ENCODE results near the gene GLYR1. TPM values are rescaled to one million over a fixed set of nuclear protein-coding genes. Genes with fewer than 3 reads are reported as not detected.

The GLYR1 gene
- total and polyA plus RNA-seq, 2 of the 4 experiments (the other 2 are of a cell fraction): 26.0 to 54.2 TPM

DNA sequence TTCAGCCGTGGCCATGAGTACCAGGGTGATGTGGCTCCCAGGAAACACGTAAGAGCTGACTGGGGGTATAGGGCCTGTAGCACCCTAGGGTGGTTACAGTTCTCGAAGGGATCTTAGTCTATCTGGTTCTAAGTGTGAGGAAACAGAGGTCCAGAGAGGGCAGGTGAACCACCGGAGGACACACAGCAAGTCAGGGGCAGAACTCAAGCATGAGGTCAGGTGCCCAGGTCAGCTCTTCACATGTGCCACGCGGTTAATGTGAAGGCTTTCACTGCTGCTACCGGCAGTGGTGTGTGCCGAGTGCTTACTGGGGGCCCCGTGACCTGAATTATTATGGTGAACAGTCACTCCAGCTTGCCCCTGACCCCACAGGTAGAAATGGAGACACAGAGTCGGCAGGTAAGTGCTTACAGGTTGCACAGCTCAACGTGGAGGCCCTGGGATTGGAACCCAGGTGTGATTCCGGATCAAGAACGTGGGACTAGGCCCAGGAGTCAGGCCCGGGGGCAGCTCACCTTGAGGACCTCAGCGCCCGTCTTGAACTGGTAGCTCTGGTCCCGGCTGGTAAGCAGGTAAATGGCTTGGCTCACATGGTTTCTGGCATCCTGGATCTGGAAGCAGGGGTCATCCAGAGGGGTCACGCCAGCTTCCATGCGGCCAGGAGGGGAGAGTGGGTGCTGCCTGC, 47.8 kb downstream of the GLYR1 start:
- Histone ChIP-seq H3K14ac (replicated peaks; ENCODE audit: low read depth, low read length) (no peak overlapping the region), H3K9me1 (ENCODE audit: insufficient read depth, low read length) (no peaks in the 10 kb centered on the region), H2BK120ac (ENCODE audit: low read depth, low read length) (no peak overlapping the region), H2AK5ac (ENCODE audit: low read depth, low read length) (no peak overlapping the region), H2AFZ (replicated peaks; ENCODE audit: low read length, poor library complexity) (no peak overlapping the region), H2AK9ac (replicated peaks; ENCODE audit: low read depth, low read length, poor library complexity) (no peak overlapping the region), H2BK5ac (ENCODE audit: low read depth, low read length, poor library complexity, severe bottlenecking) (no peak overlapping the region), H4K91ac (ENCODE audit: insufficient read depth, low read depth, low read length) (no peak overlapping the region), H3K79me1 (ENCODE audit: low read depth in 1 of 2, low read length in 2 of 2) (0 out of 4 replicates have a peak, but pooled peaks cover 0 to 7% of the 10 kb centered on the region in 2 experiments), H3K9ac (ENCODE audit: low read depth, low read length) (no peak overlapping the region), H3K56ac (ENCODE audit: extremely low read depth, insufficient read depth, low read length) (no peak overlapping the region), H3K18ac (ENCODE audit: low read depth, low read length) (no peak overlapping the region), H3K27ac (ENCODE audit: insufficient read depth, low read length) (no peak overlapping the region), H3K36me3 (ENCODE audit: control insufficient read depth, insufficient read depth, low read length) (peaks cover 6% of the 10 kb centered on the region; the same call in 1 of the 2 replicates), H3K9me3 (ENCODE audit: control insufficient read depth, insufficient read depth, low read length) (no peaks in the 10 kb centered on the region), H3K27me3 (ENCODE audit: control insufficient read depth, insufficient read depth, low read length) (no peaks in the 10 kb centered on the region), H3K4me3 (ENCODE audit: insufficient read depth, low read depth, low read length) (no peak overlapping the region), H3K4ac (ENCODE audit: low read depth, low read length) (no peak overlapping the region), H3K23ac (ENCODE audit: low read depth, low read length) (no peak overlapping the region), H2BK15ac (ENCODE audit: low read depth, low read length) (no peak overlapping the region), H4K5ac (ENCODE audit: low read depth, low read length) (no peak overlapping the region), H3K4me2 (ENCODE audit: low read depth, low read length) (no peak overlapping the region), H4K20me1 (ENCODE audit: insufficient read depth, low read length) (no peaks in the 10 kb centered on the region; the same call in 1 of the 2 replicates), H2BK20ac (ENCODE audit: low read depth, low read length) (no peak overlapping the region), H4K8ac (ENCODE audit: low read depth in 2 of 2, low read length in 2 of 2) (no peak overlapping the region), H3K4me1 (ENCODE audit: control insufficient read depth, insufficient read depth, low read length) (peaks cover 5% of the 10 kb centered on the region; the same call in 1 of the 2 replicates)
- intact Hi-C loops (cut with micrococcal nuclease): no loop called here
- TF ChIP-seq CHD1 (IDR thresholded peaks at IDR 0.05; ENCODE audit: low read depth, low read length): no peak
- TF ChIP-seq, protein P1, sequence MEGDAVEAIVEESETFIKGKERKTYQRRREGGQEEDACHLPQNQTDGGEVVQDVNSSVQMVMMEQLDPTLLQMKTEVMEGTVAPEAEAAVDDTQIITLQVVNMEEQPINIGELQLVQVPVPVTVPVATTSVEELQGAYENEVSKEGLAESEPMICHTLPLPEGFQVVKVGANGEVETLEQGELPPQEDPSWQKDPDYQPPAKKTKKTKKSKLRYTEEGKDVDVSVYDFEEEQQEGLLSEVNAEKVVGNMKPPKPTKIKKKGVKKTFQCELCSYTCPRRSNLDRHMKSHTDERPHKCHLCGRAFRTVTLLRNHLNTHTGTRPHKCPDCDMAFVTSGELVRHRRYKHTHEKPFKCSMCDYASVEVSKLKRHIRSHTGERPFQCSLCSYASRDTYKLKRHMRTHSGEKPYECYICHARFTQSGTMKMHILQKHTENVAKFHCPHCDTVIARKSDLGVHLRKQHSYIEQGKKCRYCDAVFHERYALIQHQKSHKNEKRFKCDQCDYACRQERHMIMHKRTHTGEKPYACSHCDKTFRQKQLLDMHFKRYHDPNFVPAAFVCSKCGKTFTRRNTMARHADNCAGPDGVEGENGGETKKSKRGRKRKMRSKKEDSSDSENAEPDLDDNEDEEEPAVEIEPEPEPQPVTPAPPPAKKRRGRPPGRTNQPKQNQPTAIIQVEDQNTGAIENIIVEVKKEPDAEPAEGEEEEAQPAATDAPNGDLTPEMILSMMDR (conservative IDR thresholded peaks at IDR 0.05; ENCODE audit: low read depth, low read length): no peak
- no peak for TF ChIP-seq RFX5 (IDR thresholded peaks at IDR 0.05; ENCODE audit: low read depth, low read length)
- no peak for TF ChIP-seq FOS (IDR thresholded peaks at IDR 0.05; ENCODE audit: low read depth, low read length)
- no peak for TF ChIP-seq CEBPB (IDR thresholded peaks at IDR 0.05; ENCODE audit: low read depth, low read length)
- TF ChIP-seq, protein P2, sequence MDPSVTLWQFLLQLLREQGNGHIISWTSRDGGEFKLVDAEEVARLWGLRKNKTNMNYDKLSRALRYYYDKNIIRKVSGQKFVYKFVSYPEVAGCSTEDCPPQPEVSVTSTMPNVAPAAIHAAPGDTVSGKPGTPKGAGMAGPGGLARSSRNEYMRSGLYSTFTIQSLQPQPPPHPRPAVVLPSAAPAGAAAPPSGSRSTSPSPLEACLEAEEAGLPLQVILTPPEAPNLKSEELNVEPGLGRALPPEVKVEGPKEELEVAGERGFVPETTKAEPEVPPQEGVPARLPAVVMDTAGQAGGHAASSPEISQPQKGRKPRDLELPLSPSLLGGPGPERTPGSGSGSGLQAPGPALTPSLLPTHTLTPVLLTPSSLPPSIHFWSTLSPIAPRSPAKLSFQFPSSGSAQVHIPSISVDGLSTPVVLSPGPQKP (IDR thresholded peaks at IDR 0.05; ENCODE audit: borderline replicate concordance, low read depth, low read length): no peak
- TF ChIP-seq POLR2A (IDR thresholded peaks at IDR 0.05; ENCODE audit: low read depth, low read length): no peak
- TF ChIP-seq MXI1 (IDR thresholded peaks at IDR 0.05; ENCODE audit: borderline replicate concordance, low read depth, low read length): no peak
- TF ChIP-seq, protein P3, sequence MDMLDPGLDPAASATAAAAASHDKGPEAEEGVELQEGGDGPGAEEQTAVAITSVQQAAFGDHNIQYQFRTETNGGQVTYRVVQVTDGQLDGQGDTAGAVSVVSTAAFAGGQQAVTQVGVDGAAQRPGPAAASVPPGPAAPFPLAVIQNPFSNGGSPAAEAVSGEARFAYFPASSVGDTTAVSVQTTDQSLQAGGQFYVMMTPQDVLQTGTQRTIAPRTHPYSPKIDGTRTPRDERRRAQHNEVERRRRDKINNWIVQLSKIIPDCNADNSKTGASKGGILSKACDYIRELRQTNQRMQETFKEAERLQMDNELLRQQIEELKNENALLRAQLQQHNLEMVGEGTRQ (IDR thresholded peaks at IDR 0.05; ENCODE audit: low read depth, low read length): no peak
- no peak for TF ChIP-seq RAD21 (IDR thresholded peaks at IDR 0.05; ENCODE audit: low read length)
- no peak for TF ChIP-seq RCOR1 (IDR thresholded peaks at IDR 0.05; ENCODE audit: insufficient replicate concordance, low read length)
- no peak for TF ChIP-seq NFE2L2 (IDR thresholded peaks at IDR 0.05; ENCODE audit: low read depth, low read length)
- no peak for TF ChIP-seq SMC3 (IDR thresholded peaks at IDR 0.05; ENCODE audit: low read depth, low read length)
- ChIA-PET CTCF (no interaction called here), POLR2A (ENCODE audit: unreplicated experiment) (no interaction called here)
- WGBS, 2 experiments (ENCODE audit: extremely low coverage in 2 of 2, insufficient read length in 1 of 2): 93% methylated on average over 10 of the region's 19 CpGs; no CpG with 5 or more reads in 1 of the 2 experiments
- no TSS peak for BruUV-seq (replicated peaks)
- ATAC-seq (ENCODE audit: low read depth): no peak
- dilution Hi-C loops (cut with HindIII; ENCODE audit: low sequenced_read_pairs, unreplicated experiment): no loop called here
- in situ Hi-C loops (cut with MboI; ENCODE audit: low sequenced_read_pairs): no loop called here
- DNase-seq: no peak
